ENCODE results near the gene HERPUD2.
"Not testable (repeated sequence)": the region's sequence is repeated elsewhere in the genome, so short reads cannot be mapped to it uniquely, and the experiment has no call there.

The HERPUD2 gene

GRCh38 chr7:35677582-35678356, 17.2 kb downstream of the HERPUD2 start:
- DNase-seq (ENCODE audit: low read depth) = no peak

- DNase-seq (ENCODE audit: low read depth) = no peak
Observed at GRCh38 chr7:35676211-35676610, 18.7 kb downstream of the HERPUD2 start.

GRCh38 chr7:35670856-35671569, 23.9 kb downstream of the HERPUD2 start:
- DNase-seq (ENCODE audit: low read depth) = no peak

- DNase-seq (ENCODE audit: low read depth) = not testable (repeated sequence)
Observed at GRCh38 chr7:35660411-35660810, 34.5 kb downstream of the HERPUD2 start.

- DNase-seq (ENCODE audit: low read depth) = no peak
Observed at GRCh38 chr7:35658606-35659201, 36.2 kb downstream of the HERPUD2 start.

GRCh38 chr7:35657125-35657524, 37.8 kb downstream of the HERPUD2 start:
- no peak for DNase-seq (ENCODE audit: low read depth)

GRCh38 chr7:35654558-35654957, 40.4 kb downstream of the HERPUD2 start:
- not testable (repeated sequence) for DNase-seq (ENCODE audit: low read depth)

- no peak for DNase-seq (ENCODE audit: low read depth)
Observed at GRCh38 chr7:35652124-35652523, 42.8 kb downstream of the HERPUD2 start.

- DNase-seq (ENCODE audit: low read depth) = no peak
Observed at GRCh38 chr7:35650751-35651150, 44.2 kb downstream of the HERPUD2 start.

- no peak for DNase-seq (ENCODE audit: low read depth)
Observed at GRCh38 chr7:35649711-35650110, 45.2 kb downstream of the HERPUD2 start.

GRCh38 chr7:35648367-35648766, 46.6 kb downstream of the HERPUD2 start:
- DNase-seq (ENCODE audit: low read depth) = no peak

GRCh38 chr7:35647171-35647574, 47.8 kb downstream of the HERPUD2 start:
- DNase-seq (ENCODE audit: low read depth) = no peak

GRCh38 chr7:35646289-35647023, 48.5 kb downstream of the HERPUD2 start:
- no peak for DNase-seq (ENCODE audit: low read depth)

- DNase-seq (ENCODE audit: low read depth) = no peak
Observed at GRCh38 chr7:35645691-35646090, 49.2 kb downstream of the HERPUD2 start.

GRCh38 chr7:35630024-35630972, 64.6 kb downstream of the HERPUD2 start:
- DNase-seq (ENCODE audit: low read depth) = peak; percentile 62

GRCh38 chr7:35624299-35625186, 70.4 kb downstream of the HERPUD2 start:
- DNase-seq (ENCODE audit: low read depth) = peak; percentile 50

- DNase-seq (ENCODE audit: low read depth) = no peak
Observed at GRCh38 chr7:35623381-35623780, 71.6 kb downstream of the HERPUD2 start.

- DNase-seq (ENCODE audit: low read depth) = no peak
Observed at GRCh38 chr7:35619863-35620262, 75.1 kb downstream of the HERPUD2 start.

GRCh38 chr7:35617041-35617440, 77.9 kb downstream of the HERPUD2 start:
- DNase-seq (ENCODE audit: low read depth) = peak; percentile 59

GRCh38 chr7:35613150-35613549, 81.8 kb downstream of the HERPUD2 start:
- DNase-seq (ENCODE audit: low read depth) = no peak

All from EH (cell line).